Prostate gland (tissue), 2 donors: ENCODE results near the gene RP9.

Experiments
- CTCF ChIP-seq, 4 experiments: fragments of 200-600 bp in 2 of 4; fragments of 450-650 bp in 2 of 4; sonication (generic) in 2 of 4; IDR thresholded peaks; 1 replicate in 3 of 4; 2 replicates in 1 of 4; pipeline ENCODE4 v1.5.1; 2016 to 2019; ENCODE audit warnings: antibody characterized with exemption in 4 of 4, mild to moderate bottlenecking in 2 of 4, moderate library complexity in 2 of 4
- POLR2A ChIP-seq: fragments of 450-650 bp; IDR thresholded peaks from one replicate; pipeline ENCODE4 v1.6.1; 2016; ENCODE audit warnings: antibody characterized with exemption, mild to moderate bottlenecking
- POLR2AphosphoS5 ChIP-seq: sonication (generic); formaldehyde crosslinking; IDR thresholded peaks from one replicate; pipeline ENCODE4 v1.6.1; 2017; ENCODE audit warnings: antibody characterized with exemption

- no peak for TF ChIP-seq CTCF (IDR thresholded peaks at IDR 0.05)
- TF ChIP-seq POLR2A: no peak
- TF ChIP-seq POLR2AphosphoS5: no peak
Measured at GRCh38 chr7:33067921-33068320, 41.3 kb downstream of the RP9 start.
